NCI-H146 (cell line): ENCODE results near the gene FBXL5.

ENCODE experiments used
- DNase-seq: peaks from one replicate; lab custom pipeline; 2025; lab: John Stamatoyannopoulos, UW

FBXL5 gene, protein sequence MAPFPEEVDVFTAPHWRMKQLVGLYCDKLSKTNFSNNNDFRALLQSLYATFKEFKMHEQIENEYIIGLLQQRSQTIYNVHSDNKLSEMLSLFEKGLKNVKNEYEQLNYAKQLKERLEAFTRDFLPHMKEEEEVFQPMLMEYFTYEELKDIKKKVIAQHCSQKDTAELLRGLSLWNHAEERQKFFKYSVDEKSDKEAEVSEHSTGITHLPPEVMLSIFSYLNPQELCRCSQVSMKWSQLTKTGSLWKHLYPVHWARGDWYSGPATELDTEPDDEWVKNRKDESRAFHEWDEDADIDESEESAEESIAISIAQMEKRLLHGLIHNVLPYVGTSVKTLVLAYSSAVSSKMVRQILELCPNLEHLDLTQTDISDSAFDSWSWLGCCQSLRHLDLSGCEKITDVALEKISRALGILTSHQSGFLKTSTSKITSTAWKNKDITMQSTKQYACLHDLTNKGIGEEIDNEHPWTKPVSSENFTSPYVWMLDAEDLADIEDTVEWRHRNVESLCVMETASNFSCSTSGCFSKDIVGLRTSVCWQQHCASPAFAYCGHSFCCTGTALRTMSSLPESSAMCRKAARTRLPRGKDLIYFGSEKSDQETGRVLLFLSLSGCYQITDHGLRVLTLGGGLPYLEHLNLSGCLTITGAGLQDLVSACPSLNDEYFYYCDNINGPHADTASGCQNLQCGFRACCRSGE

DNA sequence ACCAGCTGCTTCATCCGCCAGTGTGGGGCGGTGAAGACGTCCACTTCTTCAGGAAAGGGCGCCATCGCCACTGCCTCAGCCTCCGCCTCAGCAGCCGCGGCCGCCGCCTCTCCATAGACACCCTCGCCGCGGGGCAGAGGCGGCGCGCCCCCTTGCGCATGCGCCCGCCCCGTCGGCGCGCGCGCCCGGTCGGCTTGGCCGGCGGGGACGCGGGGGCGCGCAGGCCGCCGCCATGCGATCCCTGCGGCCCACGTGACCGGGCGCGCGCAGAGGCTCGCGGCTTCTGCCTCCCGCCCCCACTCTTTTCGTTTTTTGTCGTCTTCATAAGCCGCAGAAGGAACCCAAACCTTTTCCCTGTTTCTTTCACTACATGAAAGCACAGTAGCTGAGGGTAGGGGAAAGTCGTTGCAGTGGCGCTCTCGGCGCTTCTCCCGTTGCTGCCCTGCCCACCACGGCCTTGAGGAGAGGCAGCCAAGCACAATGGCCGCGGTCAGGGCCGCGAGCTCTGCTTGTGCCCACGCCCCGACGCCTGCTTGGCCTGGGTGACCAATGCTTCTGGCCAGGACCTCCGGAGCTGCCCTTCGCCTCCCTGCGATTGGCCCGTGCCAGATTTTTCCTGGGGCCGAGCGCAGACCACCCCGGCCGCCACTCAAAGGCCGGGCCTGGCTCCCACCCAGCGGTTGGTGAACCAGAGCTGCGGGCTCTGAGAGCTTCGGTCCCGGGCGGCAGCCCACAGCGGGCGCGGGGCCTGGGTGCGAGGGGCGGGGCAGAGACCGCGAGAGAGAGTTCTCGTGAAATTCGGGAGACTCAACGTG is at the start of gene FBXL5:
Gene FBXL5 (minus strand): TSS at position 135 of the 815 bp plus-strand sequence. CDS start 70 bp downstream, at position 65.
- DNase-seq = peak; percentile 87

DNA sequence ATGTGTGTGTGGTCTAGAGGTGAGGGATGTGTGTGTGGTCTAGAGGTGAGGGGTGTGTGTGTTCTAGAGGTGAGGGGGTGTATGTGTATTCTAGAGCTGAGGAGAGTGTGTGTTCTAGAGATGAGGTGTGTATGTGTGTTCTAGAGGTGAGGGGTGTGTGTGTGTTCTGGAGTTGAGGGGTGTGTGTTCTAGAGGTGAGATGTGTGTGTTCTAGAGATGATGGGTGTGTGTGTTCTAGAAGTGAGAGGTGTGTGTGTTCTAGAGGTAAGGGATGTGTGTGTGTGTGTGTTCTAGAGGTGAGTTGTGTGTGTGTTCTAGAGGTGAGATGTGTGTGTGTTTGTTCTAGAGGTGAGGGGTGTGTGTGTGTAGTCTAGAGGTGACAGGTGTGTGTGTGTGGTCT is 49.0 kb upstream of the FBXL5 start:
- DNase-seq = no peak

DNA sequence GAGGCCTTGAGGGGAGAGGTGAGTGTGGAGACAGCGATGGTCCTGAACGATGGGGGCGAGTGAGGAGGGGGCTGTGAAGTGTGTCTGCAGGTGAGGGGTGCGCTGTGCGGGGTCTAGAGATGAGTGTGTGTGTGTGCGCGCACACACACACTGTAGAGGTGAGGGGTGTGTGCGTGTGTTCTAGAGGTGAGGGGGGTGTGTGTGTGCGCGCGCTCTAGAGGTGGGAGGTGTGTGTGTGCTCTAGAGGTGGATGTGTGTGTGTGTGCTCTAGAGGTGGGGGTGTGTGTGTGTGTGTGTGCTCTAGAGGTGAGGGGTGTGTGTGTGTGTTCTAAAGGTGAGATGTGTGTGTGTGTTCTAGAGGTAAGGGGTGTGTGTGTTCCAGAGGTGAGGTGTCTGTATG is 48.3 kb upstream of the FBXL5 start:
- no peak for DNase-seq

DNA sequence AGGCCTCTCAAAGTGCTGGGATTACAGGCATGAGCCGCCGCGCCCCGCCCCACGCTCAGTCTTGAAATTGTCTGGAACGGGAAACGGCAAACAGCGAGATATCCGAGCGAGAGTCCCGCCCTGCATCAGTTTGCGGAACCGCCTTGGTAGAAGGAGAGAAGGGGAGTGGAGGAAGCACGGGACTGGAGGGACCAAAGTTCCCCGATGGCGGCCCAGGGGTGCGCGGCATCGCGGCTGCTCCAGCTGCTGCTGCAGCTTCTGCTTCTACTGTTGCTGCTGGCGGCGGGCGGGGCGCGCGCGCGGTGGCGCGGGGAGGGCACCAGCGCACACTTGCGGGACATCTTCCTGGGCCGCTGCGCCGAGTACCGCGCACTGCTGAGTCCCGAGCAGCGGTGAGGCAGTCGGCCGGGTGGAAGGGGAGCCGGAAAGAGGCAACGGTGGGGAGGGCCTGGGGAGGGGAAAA is 47.8 kb upstream of the FBXL5 start, which contains the start of gene BST1:
Gene BST1 (plus strand): TSS at position 125 of the 463 bp plus-strand sequence. CDS start 80 bp downstream, at position 205.
- DNase-seq = no peak

DNA sequence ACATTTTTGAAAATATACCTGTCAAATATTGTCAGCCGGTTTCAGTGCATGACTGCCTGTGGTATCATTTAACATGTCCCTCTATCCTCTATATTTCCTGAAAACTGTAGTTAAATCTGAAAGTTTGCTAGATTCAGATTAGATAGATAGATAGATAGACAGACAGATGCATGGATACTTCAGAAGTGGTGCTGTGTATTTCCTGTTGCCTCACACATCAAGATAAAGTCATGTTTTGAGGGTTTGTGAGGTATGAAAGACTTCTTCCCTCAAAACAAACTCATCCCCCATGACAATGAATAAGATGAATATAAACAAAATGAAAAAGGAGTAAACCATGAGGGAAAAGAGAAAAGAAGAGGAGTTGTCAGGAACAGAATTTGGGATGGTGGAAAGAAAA is 41.7 kb upstream of the FBXL5 start:
- no peak for DNase-seq

DNA sequence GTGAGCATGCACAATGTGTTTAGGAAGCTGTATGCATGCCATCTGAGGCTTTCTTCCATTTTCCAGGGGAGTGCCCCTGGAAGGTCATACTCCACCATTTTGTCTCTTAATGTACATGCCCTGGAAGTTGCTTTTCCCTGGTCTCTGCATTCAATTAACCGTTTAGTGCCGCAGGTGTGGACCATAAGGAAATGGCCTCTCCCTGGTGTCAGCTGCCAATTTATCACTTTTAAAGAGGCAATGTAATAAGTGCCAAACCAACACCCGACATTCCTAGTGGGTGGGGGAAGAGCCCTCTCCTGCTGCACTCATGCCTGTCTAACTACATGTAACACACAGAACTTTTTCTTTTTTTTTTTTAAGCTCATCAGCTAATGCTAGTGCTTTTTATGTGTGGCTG is 40.6 kb upstream of the FBXL5 start:
- DNase-seq = no peak

DNA sequence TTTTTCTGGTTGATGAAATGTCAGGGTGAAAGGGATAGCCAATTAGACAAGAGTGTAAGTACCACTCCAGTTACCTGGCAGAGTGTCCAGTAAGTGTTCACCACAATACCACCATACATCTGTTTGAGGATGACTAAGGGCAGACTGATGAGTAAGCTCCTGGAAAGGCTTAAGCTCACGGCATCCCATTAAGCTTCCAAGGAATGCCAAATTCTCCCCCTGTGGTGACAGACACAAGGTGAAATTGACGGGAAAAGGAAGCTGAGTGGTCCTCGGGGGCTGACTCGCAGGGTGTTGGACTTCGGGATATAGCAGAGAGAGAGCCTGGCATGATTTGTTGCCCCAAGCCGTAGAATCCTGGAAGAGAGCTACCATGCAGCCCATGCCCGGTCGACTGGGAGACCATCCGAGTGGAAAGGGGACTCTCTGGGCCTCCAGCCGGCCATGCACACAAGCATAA is 40.1 kb upstream of the FBXL5 start:
- no peak for DNase-seq

DNA sequence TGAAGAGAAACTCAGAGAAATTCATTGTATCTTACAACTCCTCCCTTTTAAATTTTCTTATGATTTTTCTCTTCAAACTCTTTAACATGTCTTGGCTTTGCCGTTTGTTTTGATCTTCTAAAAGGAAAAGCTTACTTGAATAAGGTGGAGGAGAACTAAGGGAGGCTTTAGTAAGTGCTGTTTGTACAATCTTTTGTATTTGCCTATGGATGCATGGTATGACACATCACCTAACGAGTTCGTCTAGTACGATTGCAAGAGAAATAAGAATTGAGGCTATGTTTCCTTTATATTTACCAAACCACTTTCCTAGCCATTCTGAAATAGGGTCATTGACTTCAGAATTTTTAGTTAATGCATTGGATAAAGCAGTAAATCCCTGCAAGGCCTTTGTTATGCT is 39.3 kb upstream of the FBXL5 start:
- DNase-seq = no peak

DNA sequence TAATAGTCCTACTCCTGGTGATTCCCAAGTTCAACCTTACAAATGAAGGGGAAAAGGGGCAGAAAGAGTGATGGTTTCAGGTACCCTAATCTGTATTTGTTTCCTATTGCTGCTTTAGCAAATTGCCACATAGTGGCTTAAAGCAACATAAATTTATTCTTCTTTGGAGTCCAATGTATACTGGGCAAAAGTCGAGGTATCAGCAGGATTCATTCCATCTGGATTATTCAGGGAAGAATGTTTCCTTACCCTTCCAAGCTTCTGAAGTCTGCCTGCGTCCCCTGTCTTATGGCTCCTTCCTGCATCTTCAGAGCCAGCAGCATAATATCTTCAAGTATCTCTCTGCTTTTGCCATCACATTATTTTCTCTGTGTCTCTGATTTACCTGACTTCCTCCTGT is 37.4 kb upstream of the FBXL5 start:
- no peak for DNase-seq

DNA sequence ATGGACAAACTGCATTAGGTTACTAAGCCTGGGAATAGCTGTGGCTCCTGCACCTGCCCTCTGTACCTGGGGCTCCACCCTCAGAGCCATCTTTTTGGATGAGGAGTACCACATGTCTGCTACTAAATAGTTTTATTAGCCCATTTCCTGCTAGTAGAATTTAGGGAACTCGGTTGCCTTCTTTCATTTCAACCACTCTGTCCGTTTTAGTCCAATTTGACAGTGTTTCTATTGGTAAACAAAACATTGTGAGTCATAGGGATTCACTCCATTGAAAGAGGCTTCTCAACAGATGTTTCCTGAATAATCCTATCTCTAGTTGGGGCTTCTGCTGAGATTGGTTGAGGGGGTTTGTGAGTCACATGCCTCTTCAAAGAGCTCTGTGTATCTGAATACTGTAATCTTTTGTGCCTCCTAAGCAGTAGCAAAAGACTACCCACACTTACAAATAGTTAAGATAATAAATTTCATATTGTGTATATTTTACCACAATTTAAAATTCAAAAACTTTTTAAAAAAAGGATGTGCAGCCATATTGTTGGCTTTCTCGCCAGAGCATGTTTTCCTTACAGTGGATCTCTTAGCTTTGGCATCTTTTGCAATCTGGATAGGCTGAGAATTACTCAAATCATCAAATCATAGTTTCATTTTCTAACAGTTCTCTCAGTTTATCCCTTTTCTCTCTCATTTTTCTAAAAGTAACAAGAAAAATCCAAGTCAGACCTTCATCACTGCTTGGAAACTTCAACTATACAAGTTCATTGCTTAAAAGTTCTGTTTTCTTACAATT is 36.4 kb upstream of the FBXL5 start:
- no peak for DNase-seq

DNA sequence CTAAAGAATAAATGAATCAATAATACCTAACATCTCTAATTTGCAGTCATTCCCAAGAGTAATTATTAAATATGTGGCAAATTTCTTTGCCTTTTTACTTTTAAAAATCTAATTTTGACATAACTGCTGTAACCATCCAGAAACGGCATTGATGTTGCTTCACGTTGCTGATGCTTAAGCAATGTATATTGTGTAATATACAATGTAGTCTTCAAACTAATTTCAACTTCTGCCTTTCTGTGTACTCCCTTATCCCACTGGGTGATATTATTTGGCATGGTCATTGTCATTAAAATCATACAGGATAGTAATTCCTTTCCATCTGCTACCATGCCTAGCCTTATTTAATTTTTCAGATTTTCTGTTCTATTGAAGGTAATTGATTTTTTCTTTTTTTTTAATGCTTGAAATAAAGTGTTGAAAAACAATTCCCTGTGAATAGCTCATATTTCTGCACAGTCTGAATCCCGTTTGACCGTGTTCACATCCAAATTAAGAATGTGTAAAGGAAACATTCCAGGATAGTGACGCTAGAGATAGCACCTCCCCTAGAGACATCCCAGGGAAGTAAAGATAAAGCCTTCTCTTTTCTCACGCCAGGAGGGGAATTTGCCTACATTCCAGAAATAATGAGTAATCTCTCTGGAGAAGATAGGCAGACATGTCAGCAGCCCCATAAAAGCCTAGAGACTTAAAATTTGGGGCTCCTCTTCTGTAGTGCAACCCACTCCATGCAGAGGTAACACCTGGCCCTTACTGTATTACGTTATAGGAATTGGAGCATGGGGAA is 35.1 kb upstream of the FBXL5 start:
- DNase-seq = no peak

DNA sequence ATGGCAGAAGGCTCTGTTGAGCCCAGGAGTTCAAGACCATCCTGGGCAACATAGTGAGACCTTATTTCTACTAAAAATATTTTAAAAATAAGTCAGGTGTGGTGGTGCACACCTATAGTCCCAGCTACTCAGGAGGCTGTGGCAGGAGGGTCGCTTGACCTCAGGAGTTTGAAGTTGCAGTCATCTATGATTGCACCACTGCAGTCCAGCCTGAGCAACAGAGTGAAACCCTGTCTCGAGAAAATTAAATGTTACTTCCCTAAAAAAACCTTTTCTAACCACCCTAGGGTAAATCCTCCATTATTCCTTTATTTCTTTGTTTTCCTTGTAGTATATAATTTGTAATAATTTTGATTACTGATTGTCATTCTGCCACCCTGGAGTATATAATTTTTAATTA is 34.4 kb upstream of the FBXL5 start:
- no peak for DNase-seq

DNA sequence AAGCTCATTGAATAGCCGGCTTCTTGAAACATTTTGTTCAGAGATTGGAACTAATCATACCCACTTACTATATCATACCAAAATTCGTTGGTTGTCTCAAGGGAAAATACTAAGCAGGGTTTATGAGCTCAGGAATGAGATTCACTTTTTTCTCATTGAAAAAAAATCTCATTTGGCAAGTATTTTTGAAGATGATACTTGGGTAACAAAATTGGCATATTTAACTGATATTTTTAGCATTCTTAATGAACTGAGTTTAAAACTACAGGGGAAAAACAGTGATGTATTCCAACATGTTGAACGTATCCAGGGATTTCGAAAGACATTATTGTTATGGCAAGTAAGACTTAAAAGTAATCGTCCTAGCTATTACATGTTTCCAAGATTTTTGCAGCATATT is 32.9 kb upstream of the FBXL5 start:
- DNase-seq = no peak

DNA sequence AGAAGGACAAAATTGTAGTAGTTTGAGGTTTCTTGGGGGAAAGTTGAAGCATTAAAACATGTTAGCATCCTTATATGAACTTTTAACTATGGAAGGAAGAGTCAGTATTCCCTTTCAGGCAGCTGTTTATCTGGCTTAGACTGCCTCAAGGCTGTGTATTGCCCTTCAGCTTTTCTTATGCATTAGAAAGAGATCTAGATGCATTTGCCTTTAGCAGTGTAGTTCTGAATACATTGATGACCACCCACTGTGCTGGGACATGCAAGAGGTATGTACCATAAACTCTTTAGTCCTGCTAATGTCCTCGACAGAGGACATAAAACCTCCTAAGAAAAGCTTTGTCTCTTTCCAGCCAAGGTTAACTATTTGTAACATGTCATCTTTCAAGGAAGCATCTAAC is 29.3 kb upstream of the FBXL5 start:
- no peak for DNase-seq

DNA sequence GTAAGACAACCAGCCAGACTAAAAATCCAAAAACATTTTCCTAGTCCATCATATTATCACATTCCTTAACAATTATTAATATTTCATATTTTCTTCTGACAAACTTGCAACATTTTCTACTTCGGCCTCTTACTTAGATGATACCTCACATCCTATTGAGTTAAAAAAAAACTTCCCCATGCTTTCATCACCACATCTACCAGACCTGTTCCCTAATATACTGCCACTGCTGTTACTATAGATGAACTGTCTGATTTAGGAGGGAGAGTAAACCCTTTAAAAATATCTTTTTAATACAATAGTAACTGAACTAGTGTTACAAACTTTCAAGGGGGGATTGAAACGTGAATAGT is 28.0 kb upstream of the FBXL5 start:
- DNase-seq = no peak

DNA sequence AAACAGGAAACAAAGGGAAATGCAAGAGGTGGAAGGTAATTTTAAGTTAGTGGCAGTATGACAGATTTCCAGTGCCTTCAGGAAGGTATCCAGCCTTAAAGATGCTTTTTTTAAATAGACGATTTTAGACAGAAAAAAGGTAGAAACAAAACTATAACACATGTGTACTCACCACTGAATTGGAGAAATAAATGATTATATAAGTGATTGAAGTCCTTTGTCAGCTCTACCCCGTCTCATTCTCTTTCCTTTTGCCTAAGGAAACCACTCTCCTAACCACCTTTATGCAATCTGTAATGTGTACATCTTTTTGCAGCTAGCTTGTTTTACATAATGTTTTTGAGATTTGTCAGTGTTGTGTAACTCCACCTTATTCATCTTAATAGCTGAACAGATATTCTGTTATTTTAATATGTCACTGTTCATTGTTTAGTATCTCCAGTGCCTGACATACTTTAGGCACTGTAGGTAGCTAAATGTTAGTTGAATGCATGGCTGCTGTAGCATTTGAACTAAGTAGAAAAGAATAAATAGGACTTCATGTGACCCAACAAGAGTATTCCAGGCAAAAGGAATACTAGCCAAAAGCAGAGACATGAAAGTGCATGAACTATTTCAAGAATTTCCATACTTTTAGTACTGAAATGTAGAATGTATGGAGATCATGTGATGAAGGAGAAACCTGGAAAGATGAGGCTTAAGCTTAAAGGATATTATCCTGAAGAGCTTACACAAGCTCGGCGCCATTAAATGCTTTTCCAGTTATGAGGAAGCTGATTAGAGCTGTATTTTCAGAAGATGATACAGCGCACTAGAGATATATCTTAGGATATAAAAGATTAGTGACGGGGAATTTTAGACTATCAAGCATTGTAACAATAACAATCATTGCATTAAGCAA is 27.3 kb upstream of the FBXL5 start:
- peak; percentile 16 for DNase-seq

DNA sequence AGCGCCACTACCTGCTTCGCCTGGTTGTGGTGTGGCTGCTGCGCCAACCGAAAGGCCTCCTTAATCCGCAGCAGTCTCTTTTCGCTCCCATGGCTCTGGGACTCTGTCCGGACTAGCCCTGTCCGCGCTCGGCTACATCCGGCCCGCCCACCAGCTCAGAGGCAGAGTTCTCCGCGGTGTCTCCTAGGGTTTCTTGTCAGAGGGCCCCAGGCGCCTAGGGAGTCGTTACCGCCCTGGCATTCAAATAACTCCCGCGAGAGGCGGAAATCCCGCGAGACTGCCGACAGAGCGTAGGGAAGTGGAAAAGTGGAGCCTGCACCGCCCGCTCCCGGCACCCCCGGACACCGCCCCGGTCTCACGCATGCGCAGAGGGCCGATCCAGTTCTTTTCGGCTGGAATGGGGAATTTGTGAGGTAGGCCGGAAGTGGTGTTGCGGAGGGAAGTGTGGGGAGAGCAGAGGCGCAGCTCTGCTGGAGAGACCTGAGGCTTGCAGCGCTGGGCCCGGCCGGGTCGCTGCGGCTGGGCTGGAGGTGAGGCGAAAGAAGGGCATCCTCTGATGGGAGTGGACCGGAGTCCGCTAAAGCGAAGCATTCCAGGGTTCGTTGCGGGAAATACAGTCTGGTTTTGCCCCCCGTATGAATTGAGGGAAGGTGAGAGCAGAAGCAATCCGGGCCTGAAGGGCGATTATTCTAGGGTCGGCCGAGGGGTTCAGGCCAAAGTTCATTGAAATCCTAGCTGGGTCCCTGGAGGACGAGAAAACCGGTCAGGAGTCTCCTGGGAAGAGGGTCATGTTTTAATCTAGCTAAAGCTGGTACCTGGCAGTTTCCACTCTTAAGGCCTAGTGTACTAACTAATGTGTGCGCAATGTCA is 26.4 kb upstream of the FBXL5 start, which contains the start of gene FAM200B:
Gene FAM200B (plus strand): TSS at position 456 of the 870 bp plus-strand sequence. CDS start 5,151 bp downstream, outside the sequence.
- peak; percentile 99 for DNase-seq

DNA sequence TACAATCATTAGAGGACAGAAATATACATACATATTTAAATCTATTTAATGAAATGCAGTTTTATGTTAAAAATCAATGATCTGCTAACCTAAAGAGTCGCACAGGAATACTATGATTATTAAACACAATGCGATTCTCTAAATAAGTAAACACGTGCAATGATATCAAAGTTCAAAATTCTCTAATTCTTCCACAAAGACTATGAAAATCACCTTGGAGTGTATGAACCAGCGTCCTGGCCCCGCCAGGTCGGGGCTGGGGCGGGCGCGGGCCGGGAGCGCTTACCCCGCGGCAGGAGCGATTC is 25.9 kb upstream of the FBXL5 start:
- no peak for DNase-seq

DNA sequence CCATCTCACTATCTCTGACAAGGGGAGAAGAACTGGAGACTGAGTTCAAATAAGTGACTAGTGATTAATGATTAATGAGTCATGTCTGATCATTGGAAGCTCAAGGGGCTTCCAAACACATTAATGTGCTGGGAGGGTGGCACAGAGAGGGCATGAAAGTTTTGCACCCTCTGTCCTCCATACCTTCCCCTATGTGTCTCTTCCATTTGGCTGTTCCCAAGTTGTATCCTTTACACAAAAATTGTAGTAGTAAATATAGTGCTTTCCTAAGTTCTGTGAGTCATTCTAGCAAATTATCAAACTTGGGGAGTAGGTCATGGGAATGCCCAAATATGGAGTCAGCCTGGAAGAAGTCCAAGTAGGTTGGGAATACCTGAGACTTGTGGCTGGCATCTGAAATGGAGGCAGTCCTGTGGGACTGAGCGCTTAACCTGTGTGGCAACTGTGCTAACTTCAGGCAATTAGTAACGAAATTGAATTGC is 22.4 kb upstream of the FBXL5 start:
- peak; percentile 12 for DNase-seq
